SK-N-MC (cell line): Measurements from ENCODE around the gene ELFN2.

ENCODE experiments used
- DNase-seq: peaks from one replicate; pipeline ENCODE4 v3.0.0-alpha.2; 2011; ENCODE audit warnings: low read depth, low spot score
- H3K27ac ChIP-seq: fragments of 200-600 bp; sonication (generic); 2 replicates; pipeline ENCODE4 v1.5.1; 2016; ENCODE audit warnings: mixed run types
- H3K36me3 ChIP-seq: fragments of 200-600 bp; sonication (generic); 2 replicates; pipeline ENCODE4 v1.6.1; 2017; ENCODE audit warnings: antibody characterized with exemption, low read length, mixed read lengths; ENCODE audit not compliant: insufficient read depth
- H3K4me3 ChIP-seq: fragments of 200-600 bp; sonication (generic); 2 replicates; pipeline ENCODE4 v1.5.1; 2016
- H3K9ac ChIP-seq: fragments of 200-600 bp; sonication (generic); 2 replicates; pipeline ENCODE4 v1.8.0; 2017; ENCODE audit warnings: mixed run types, mixed read lengths; ENCODE audit not compliant: insufficient read length
- H3K9me3 ChIP-seq: fragments of 200-600 bp; sonication (generic); 2 replicates; pipeline ENCODE4 v1.6.1; 2017; ENCODE audit warnings: low read depth, mild to moderate bottlenecking, antibody characterized with exemption, low read length, moderate library complexity, mixed read lengths
- EZH2 ChIP-seq: fragments of 200-600 bp; sonication (generic); IDR thresholded peaks from one replicate; pipeline ENCODE4 v1.6.1; 2017; ENCODE audit warnings: antibody characterized with exemption
- FOXP2 ChIP-seq: optimal IDR thresholded peaks from 2 replicates; pipeline ENCODE3; 2011; ENCODE audit warnings: mild to moderate bottlenecking, moderate library complexity; ENCODE audit not compliant: insufficient read depth; ENCODE audit errors: extremely low read length, control extremely low read depth
- POLR2AphosphoS5 ChIP-seq: IDR thresholded peaks from 2 replicates; pipeline ENCODE4 v1.6.1; 2012; ENCODE audit warnings: mild to moderate bottlenecking, low read depth, low read length, borderline replicate concordance

The ELFN2 gene

GRCh38 chr22:37340331-37341262, 86.7 kb downstream of the ELFN2 start:
- H3K27ac ChIP-seq: no peak overlapping the region
- no peaks in the 10 kb centered on the region for H3K9me3 ChIP-seq
- TF ChIP-seq EZH2: peak; percentile 30
- TF ChIP-seq POLR2AphosphoS5: no peak
- no peak for TF ChIP-seq FOXP2
- no peaks in the 10 kb centered on the region for H3K36me3 ChIP-seq
- no peak for DNase-seq
- H3K9ac ChIP-seq: no peak overlapping the region
- no peak overlapping the region for H3K4me3 ChIP-seq

- Histone ChIP-seq H3K27ac (no peak overlapping the region), H3K4me3 (no peak overlapping the region), H3K9ac (no peak overlapping the region), H3K9me3 (no peaks in the 10 kb centered on the region), H3K36me3 (no peaks in the 10 kb centered on the region)
- DNase-seq: no peak
- TF ChIP-seq POLR2AphosphoS5 (no peak), EZH2 (no peak), FOXP2 (no peak)
Observed at GRCh38 chr22:37338539-37339246, 88.6 kb downstream of the ELFN2 start.

GRCh38 chr22:37337204-37337943, 89.9 kb downstream of the ELFN2 start:
- Histone ChIP-seq H3K9ac (no peak overlapping the region), H3K36me3 (no peaks in the 10 kb centered on the region), H3K9me3 (no peaks in the 10 kb centered on the region), H3K4me3 (no peak overlapping the region), H3K27ac (no peak overlapping the region)
- TF ChIP-seq EZH2 (no peak), FOXP2 (no peak), POLR2AphosphoS5 (no peak)
- DNase-seq: no peak

GRCh38 chr22:37336579-37336978, 90.7 kb downstream of the ELFN2 start:
- no peak for DNase-seq
- no peak overlapping the region for H3K4me3 ChIP-seq
- H3K27ac ChIP-seq: no peak overlapping the region
- H3K9ac ChIP-seq: no peak overlapping the region
- no peak for TF ChIP-seq EZH2
- TF ChIP-seq FOXP2: no peak
- no peak for TF ChIP-seq POLR2AphosphoS5
- H3K36me3 ChIP-seq: no peaks in the 10 kb centered on the region
- no peaks in the 10 kb centered on the region for H3K9me3 ChIP-seq

- H3K9me3 ChIP-seq: no peaks in the 10 kb centered on the region
- no peak overlapping the region for H3K4me3 ChIP-seq
- TF ChIP-seq POLR2AphosphoS5: no peak
- no peak for TF ChIP-seq EZH2
- no peak for TF ChIP-seq FOXP2
- H3K9ac ChIP-seq: no peak overlapping the region
- H3K36me3 ChIP-seq: no peaks in the 10 kb centered on the region
- no peak overlapping the region for H3K27ac ChIP-seq
- DNase-seq: no peak
Observed at GRCh38 chr22:37335806-37336199, 91.5 kb downstream of the ELFN2 start.

GRCh38 chr22:37334859-37335805, 92.1 kb downstream of the ELFN2 start:
- H3K27ac ChIP-seq: no peak overlapping the region
- no peak for DNase-seq

GRCh38 chr22:37334461-37334858, 92.8 kb downstream of the ELFN2 start:
- no peaks in the 10 kb centered on the region for H3K9me3 ChIP-seq
- no peak overlapping the region for H3K9ac ChIP-seq
- DNase-seq: no peak
- H3K4me3 ChIP-seq: no peak overlapping the region
- no peak for TF ChIP-seq EZH2
- no peak for TF ChIP-seq POLR2AphosphoS5
- no peak for TF ChIP-seq FOXP2
- no peaks in the 10 kb centered on the region for H3K36me3 ChIP-seq
- no peak overlapping the region for H3K27ac ChIP-seq

More at GRCh38 chr22:37334859-37335805, 92.1 kb downstream of the ELFN2 start:
- Histone ChIP-seq H3K9me3 (no peaks in the 10 kb centered on the region), H3K9ac (no peak overlapping the region), H3K4me3 (no peak overlapping the region), H3K36me3 (no peaks in the 10 kb centered on the region)
- TF ChIP-seq FOXP2: no peak
- TF ChIP-seq EZH2: peak; percentile 48

- Histone ChIP-seq H3K36me3 (no peaks in the 10 kb centered on the region), H3K9ac (no peak overlapping the region), H3K27ac (no peak overlapping the region), H3K4me3 (no peak overlapping the region), H3K9me3 (no peaks in the 10 kb centered on the region)
- TF ChIP-seq EZH2 (no peak), POLR2AphosphoS5 (no peak)
- no peak for DNase-seq
Observed at GRCh38 chr22:37333724-37334460, 93.4 kb downstream of the ELFN2 start.
